Type B pancreatic cell (in vitro differentiated cells): ENCODE results near the gene STIM1. TPM values are rescaled to one million over a fixed set of nuclear protein-coding genes. Genes with fewer than 3 reads are reported as not detected.

Experiments
- DNase-seq: peaks from one replicate; pipeline ENCODE4 v3.0.0; 2021; ENCODE audit warnings: mixed read lengths; ENCODE audit not compliant: unreplicated experiment; ENCODE audit errors: extremely low spot score
- H3K27ac Mint-ChIP-seq: 2 replicates; pipeline ENCODE4 v1.8.0; 2021; ENCODE audit warnings: mild to moderate bottlenecking, mixed read lengths
- H3K27me3 Mint-ChIP-seq: 2 replicates; pipeline ENCODE4 v1.8.0; 2021; ENCODE audit warnings: mixed read lengths
- H3K36me3 Mint-ChIP-seq: 2 replicates; pipeline ENCODE4 v1.8.0; 2021; ENCODE audit warnings: mixed read lengths
- H3K4me1 Mint-ChIP-seq: one replicate; pipeline ENCODE4 v1.8.0; 2021; ENCODE audit warnings: mixed read lengths; ENCODE audit not compliant: unreplicated experiment
- H3K4me3 Mint-ChIP-seq: 2 replicates; pipeline ENCODE4 v1.8.0; 2021; ENCODE audit warnings: mild to moderate bottlenecking, mixed read lengths
- H3K9me3 Mint-ChIP-seq: 2 replicates; pipeline ENCODE4 v1.8.0; 2021; ENCODE audit warnings: mixed read lengths
- total RNA-seq: library from RNA; stranded (reverse); gene quantifications from 2 replicates; pipeline ENCODE4 v1.2.1, GENCODE V29; 2021; ENCODE audit warnings: low replicate concordance
- TF ChIP-seq, protein P1 (sequence below): fragments of 200-600 bp; sonication (generic); conservative IDR thresholded peaks from 2 replicates; pipeline ENCODE4 v1.5.0; 2021; ENCODE audit warnings: antibody characterized with exemption, mild to moderate bottlenecking

Gene STIM1
- total RNA-seq, 1 donor from 2014 or later: 38.9 TPM

DNA sequence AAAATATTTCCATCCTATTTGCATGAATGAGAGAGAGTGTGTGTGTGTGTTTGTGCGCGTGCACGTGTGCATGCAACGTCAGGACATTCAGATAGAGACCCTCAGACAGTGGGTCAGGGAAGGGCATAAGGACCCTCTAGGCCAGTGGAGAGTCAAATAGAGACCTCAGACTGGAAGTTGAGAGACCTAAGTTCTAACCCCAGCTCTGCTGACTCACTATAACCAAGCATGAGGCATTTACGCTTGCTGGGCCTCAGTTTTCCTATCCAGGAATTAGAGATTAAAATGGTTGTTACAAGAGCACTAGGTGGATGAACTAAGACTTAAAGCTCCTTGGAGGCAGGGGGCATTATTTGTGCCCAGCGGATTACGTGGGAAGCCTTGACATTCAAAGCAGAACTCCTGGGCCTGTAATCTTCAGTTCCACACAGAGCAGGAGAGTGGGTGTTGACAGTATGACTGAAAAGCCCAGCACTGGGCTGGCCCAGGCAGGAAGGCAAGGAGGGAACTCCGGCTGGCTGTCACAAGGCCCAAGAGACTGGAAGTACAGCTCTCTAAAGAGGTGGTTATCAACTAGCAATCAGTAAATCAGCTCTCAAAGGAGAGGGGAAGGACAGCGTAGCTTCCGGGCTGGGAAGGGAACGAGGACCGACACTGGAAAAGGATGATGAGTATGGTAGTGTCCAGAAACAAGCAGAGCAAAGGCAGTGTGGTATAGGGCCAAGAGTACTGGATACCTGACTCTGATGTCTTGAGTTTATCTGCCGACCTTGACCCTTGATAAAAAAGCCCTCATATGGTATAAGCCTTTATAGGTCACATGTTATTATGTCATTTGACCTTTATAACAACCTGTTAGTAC is 23.9 kb upstream of the STIM1 start:
- Mint-ChIP-seq H3K4me1 (peaks cover 16% of the 10 kb centered on the region), H3K27ac (peak overlapping the region; percentile 71), H3K27me3 (no peaks in the 10 kb centered on the region), H3K4me3 (no peak overlapping the region), H3K36me3 (peaks cover 25% of the 10 kb centered on the region), H3K9me3 (no peaks in the 10 kb centered on the region)
- TF ChIP-seq, protein P1, sequence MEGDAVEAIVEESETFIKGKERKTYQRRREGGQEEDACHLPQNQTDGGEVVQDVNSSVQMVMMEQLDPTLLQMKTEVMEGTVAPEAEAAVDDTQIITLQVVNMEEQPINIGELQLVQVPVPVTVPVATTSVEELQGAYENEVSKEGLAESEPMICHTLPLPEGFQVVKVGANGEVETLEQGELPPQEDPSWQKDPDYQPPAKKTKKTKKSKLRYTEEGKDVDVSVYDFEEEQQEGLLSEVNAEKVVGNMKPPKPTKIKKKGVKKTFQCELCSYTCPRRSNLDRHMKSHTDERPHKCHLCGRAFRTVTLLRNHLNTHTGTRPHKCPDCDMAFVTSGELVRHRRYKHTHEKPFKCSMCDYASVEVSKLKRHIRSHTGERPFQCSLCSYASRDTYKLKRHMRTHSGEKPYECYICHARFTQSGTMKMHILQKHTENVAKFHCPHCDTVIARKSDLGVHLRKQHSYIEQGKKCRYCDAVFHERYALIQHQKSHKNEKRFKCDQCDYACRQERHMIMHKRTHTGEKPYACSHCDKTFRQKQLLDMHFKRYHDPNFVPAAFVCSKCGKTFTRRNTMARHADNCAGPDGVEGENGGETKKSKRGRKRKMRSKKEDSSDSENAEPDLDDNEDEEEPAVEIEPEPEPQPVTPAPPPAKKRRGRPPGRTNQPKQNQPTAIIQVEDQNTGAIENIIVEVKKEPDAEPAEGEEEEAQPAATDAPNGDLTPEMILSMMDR: no peak
- no peak for DNase-seq

DNA sequence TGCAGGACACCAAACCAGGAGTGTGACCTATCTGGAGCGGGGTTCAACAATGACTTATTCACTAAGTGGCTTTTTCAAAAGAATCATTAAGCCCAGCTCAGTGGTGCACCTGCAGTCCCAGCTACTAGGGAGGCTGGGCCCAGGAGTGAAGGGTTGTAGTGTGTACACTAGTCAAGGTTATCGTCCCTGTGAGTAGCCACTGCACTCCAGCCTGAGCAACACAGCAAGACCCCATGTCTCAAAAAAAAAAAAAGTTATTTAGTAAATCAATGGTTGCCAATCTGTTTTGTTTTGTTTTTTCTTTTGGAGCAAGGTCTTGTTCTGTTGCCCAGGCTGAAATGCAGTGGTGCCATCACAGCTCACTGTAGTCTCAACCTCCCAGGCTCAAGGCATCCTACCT is 22.6 kb upstream of the STIM1 start:
- no peak overlapping the region for H3K4me3 Mint-ChIP-seq

DNA sequence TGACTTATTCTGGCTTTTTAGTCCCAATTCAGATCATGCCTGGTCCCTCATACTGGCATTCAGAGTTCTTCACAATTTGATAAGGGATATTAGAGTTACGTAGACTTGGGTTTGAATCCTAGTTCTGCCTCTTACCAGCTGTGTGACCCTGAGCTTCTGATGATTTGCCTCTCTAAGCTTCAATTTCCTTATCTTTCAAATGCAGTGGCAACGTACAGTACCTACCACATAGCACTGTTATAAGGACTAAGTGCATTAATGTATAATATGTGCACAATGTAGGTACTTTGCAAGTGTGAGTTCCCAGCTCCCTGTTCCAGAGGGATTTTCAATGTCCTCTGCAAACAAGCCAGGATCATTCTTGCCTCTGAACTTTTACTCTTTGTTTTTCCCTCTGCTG is 22.0 kb upstream of the STIM1 start:
- DNase-seq: no peak
- H3K27me3 Mint-ChIP-seq: no peaks in the 10 kb centered on the region
- TF ChIP-seq, protein P1: no peak
- H3K27ac Mint-ChIP-seq: no peak overlapping the region
- no peaks in the 10 kb centered on the region for H3K9me3 Mint-ChIP-seq
- H3K4me3 Mint-ChIP-seq: no peak overlapping the region
- H3K4me1 Mint-ChIP-seq: peaks cover 25% of the 10 kb centered on the region
- peaks cover 17% of the 10 kb centered on the region for H3K36me3 Mint-ChIP-seq

More for the DNA sequence above, 22.6 kb upstream of the STIM1 start:
- H3K27me3 Mint-ChIP-seq: no peaks in the 10 kb centered on the region
- peaks cover 20% of the 10 kb centered on the region for H3K4me1 Mint-ChIP-seq
- H3K27ac Mint-ChIP-seq: no peak overlapping the region
- DNase-seq: no peak
- peaks cover 20% of the 10 kb centered on the region for H3K36me3 Mint-ChIP-seq
- H3K9me3 Mint-ChIP-seq: no peaks in the 10 kb centered on the region
- TF ChIP-seq, protein P1: no peak

DNA sequence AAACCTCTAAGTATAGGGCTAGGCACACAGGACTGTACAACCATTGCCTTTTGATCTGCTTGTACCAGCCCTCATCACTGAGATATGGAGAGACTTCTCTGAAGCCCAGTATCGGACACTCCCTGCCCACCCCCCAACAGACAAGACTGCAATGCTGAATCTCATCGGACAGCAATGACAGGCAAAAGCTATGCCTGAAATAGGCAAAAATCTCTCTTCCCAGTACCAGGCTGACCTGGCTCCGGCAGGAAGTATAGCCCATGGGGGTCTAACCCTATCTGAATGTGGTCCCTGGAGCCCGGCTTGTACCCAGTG is 21.2 kb upstream of the STIM1 start:
- DNase-seq: no peak
- TF ChIP-seq, protein P1: no peak
- Mint-ChIP-seq H3K27me3 (no peaks in the 10 kb centered on the region), H3K36me3 (peaks cover 17% of the 10 kb centered on the region), H3K4me1 (peaks cover 29% of the 10 kb centered on the region), H3K9me3 (no peaks in the 10 kb centered on the region), H3K4me3 (no peak overlapping the region), H3K27ac (no peak overlapping the region)

DNA sequence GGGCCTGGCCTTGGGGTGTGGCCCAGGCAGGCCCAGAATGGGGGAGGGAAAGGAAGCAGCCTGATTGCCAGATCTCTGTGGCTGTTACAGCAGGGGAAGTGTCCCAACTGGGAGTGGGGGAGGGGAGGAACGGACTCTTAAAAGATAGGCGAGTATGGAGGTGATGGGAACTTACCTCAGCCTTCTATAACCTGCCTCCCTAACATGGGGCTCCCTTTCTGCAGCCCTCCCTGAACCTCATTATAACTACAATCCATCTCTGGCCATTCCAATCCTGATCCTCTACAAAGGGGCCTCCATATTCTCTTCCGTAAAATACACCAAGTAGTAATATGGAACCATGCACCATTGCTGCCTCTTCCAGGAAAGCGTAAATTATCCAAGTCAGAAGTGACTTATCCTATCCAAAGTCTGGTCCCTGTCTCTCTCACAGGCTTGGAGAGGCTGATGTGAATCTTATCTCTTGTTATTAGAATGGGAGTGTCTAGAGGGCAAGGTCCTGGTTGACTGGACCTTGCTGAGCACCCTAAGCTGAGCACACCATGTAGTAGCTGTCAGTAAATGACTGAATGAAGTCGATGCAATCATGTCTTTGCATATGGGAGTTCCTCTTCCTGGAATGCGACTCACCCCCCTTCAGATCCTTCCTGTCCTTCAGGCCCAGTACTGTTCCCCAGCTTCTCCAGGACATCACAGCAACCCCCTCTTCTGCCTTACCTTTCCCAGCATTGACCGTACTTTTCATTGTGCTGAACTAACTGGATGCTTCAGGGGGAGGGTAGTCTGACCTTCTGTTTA is 20.6 kb upstream of the STIM1 start:
- H3K27ac Mint-ChIP-seq: peak overlapping the region; percentile 26
- no peak for DNase-seq
- H3K4me1 Mint-ChIP-seq: peaks cover 34% of the 10 kb centered on the region
- H3K36me3 Mint-ChIP-seq: peaks cover 17% of the 10 kb centered on the region
- H3K4me3 Mint-ChIP-seq: no peak overlapping the region
- no peaks in the 10 kb centered on the region for H3K9me3 Mint-ChIP-seq
- TF ChIP-seq, protein P1: no peak
- H3K27me3 Mint-ChIP-seq: no peaks in the 10 kb centered on the region
